Duodenal mucosa (tissue), 2 donors: ENCODE data around the gene YEATS4.

ENCODE experiments used
- H3K27ac ChIP-seq: one replicate; pipeline ENCODE4 v1.7.0; 2013; ENCODE audit warnings: low read depth, low read length
- H3K27me3 ChIP-seq, 2 donors: one replicate each; pipeline ENCODE4 v1.7.0; 2013; ENCODE audit warnings: low read length in 2 of 2, control low read depth in 1 of 2; ENCODE audit not compliant: insufficient read depth in 2 of 2, control insufficient read depth in 1 of 2
- H3K36me3 ChIP-seq, 2 donors: one replicate each; pipeline ENCODE4 v1.7.0; 2013; ENCODE audit warnings: low read length in 2 of 2, control low read depth in 1 of 2; ENCODE audit not compliant: insufficient read depth in 2 of 2, control insufficient read depth in 1 of 2
- H3K4me1 ChIP-seq, 2 donors: one replicate each; pipeline ENCODE4 v1.7.0; 2013; ENCODE audit warnings: low read length in 2 of 2, control low read depth in 1 of 2; ENCODE audit not compliant: insufficient read depth in 2 of 2, control insufficient read depth in 1 of 2
- H3K4me3 ChIP-seq, 2 donors: one replicate each; pipeline ENCODE4 v1.7.0; 2013; ENCODE audit warnings: low read length in 2 of 2, low read depth in 1 of 2
- H3K9ac ChIP-seq, 2 donors: one replicate each; pipeline ENCODE4 v1.7.0; 2013; ENCODE audit warnings: low read length in 2 of 2, low read depth in 1 of 2
- H3K9me3 ChIP-seq, 2 donors: one replicate each; pipeline ENCODE4 v1.7.0; 2013; ENCODE audit warnings: low read length in 2 of 2, control low read depth in 1 of 2; ENCODE audit not compliant: control insufficient read depth in 1 of 2

The YEATS4 gene

GRCh38 chr12:69428351-69429073 lies 69.0 kb downstream of the YEATS4 start:
- Histone ChIP-seq H3K27me3 (no peaks in the 10 kb centered on the region), H3K9ac (no peak overlapping the region), H3K36me3 (no peaks in the 10 kb centered on the region), H3K9me3 (no peaks in the 10 kb centered on the region), H3K4me3 (no peak overlapping the region), H3K27ac (no peak overlapping the region), H3K4me1 (no peaks in the 10 kb centered on the region)

GRCh38 chr12:69430942-69431590 lies 71.5 kb downstream of the YEATS4 start:
- Histone ChIP-seq H3K9me3 (no peaks in the 10 kb centered on the region), H3K36me3 (no peaks in the 10 kb centered on the region), H3K4me1 (no peaks in the 10 kb centered on the region), H3K4me3 (no peak overlapping the region), H3K9ac (no peak overlapping the region), H3K27me3 (no peaks in the 10 kb centered on the region), H3K27ac (no peak overlapping the region)

- no peaks in the 10 kb centered on the region for H3K27me3 ChIP-seq
- no peaks in the 10 kb centered on the region for H3K4me1 ChIP-seq
- H3K27ac ChIP-seq = no peak overlapping the region
- no peaks in the 10 kb centered on the region for H3K36me3 ChIP-seq
- no peak overlapping the region for H3K9ac ChIP-seq
- H3K4me3 ChIP-seq = no peak overlapping the region
- no peaks in the 10 kb centered on the region for H3K9me3 ChIP-seq
Observed at GRCh38 chr12:69431591-69432222, 72.2 kb downstream of the YEATS4 start.

- Histone ChIP-seq H3K36me3 (no peaks in the 10 kb centered on the region), H3K9me3 (no peaks in the 10 kb centered on the region), H3K27me3 (no peaks in the 10 kb centered on the region), H3K4me3 (no peak overlapping the region), H3K4me1 (no peaks in the 10 kb centered on the region), H3K27ac (no peak overlapping the region), H3K9ac (no peak overlapping the region)
Observed at GRCh38 chr12:69433653-69434052, 74.1 kb downstream of the YEATS4 start.

- H3K4me3 ChIP-seq = no peak overlapping the region
- no peak overlapping the region for H3K27ac ChIP-seq
- no peaks in the 10 kb centered on the region for H3K36me3 ChIP-seq
- H3K4me1 ChIP-seq = no peaks in the 10 kb centered on the region
- H3K9me3 ChIP-seq = no peaks in the 10 kb centered on the region
- no peaks in the 10 kb centered on the region for H3K27me3 ChIP-seq
- no peak overlapping the region for H3K9ac ChIP-seq
Observed at GRCh38 chr12:69435644-69436043, 76.1 kb downstream of the YEATS4 start.

- no peaks in the 10 kb centered on the region for H3K36me3 ChIP-seq
- H3K27ac ChIP-seq = no peak overlapping the region
- no peak overlapping the region for H3K9ac ChIP-seq
- H3K4me1 ChIP-seq = no peaks in the 10 kb centered on the region
- no peaks in the 10 kb centered on the region for H3K9me3 ChIP-seq
- no peak overlapping the region for H3K4me3 ChIP-seq
- H3K27me3 ChIP-seq = no peaks in the 10 kb centered on the region
Observed at GRCh38 chr12:69437073-69437472, 77.5 kb downstream of the YEATS4 start.

- Histone ChIP-seq H3K36me3 (no peaks in the 10 kb centered on the region), H3K27me3 (no peaks in the 10 kb centered on the region), H3K9me3 (no peaks in the 10 kb centered on the region), H3K27ac (no peak overlapping the region), H3K9ac (no peak overlapping the region), H3K4me3 (no peak overlapping the region), H3K4me1 (no peaks in the 10 kb centered on the region)
Observed at GRCh38 chr12:69438539-69438938, 79.0 kb downstream of the YEATS4 start.

GRCh38 chr12:69440016-69440415 lies 80.5 kb downstream of the YEATS4 start:
- H3K9me3 ChIP-seq = no peaks in the 10 kb centered on the region
- no peaks in the 10 kb centered on the region for H3K4me1 ChIP-seq
- H3K9ac ChIP-seq = no peak overlapping the region
- no peaks in the 10 kb centered on the region for H3K27me3 ChIP-seq
- no peak overlapping the region for H3K4me3 ChIP-seq
- H3K36me3 ChIP-seq = no peaks in the 10 kb centered on the region
- no peak overlapping the region for H3K27ac ChIP-seq
